HG03025 (cell line): ENCODE measurements around the gene HNF1A.
"Not testable (repeated sequence)": the region's sequence is repeated elsewhere in the genome, so short reads cannot be mapped to it uniquely, and the experiment has no call there.

Experiments used
- ATAC-seq: cut with Tn5 transposase; IDR thresholded peaks from one replicate; pipeline ENCODE4 v1.9.1; 2021; ENCODE audit warnings: mild to moderate bottlenecking, moderate library complexity; ENCODE audit not compliant: unreplicated experiment, low FRiP score

Gene HNF1A

GRCh38 chr12:120978296-120979219, at the start of gene HNF1A:
TSS of gene HNF1A (plus strand) at chr12:120978543. CDS start at chr12:120978769, 226 bp downstream.
- ATAC-seq = no peak

- no peak for ATAC-seq
Observed at GRCh38 chr12:120928864-120929652, 49.3 kb upstream of the HNF1A start.

- ATAC-seq = no peak
Observed at GRCh38 chr12:120930032-120930431, 48.3 kb upstream of the HNF1A start.

- no peak for ATAC-seq
Observed at GRCh38 chr12:120932058-120932457, 46.3 kb upstream of the HNF1A start.

GRCh38 chr12:120932956-120933526, 45.3 kb upstream of the HNF1A start:
- ATAC-seq = no peak

- ATAC-seq = no peak
Observed at GRCh38 chr12:120933786-120934185, 44.6 kb upstream of the HNF1A start.

GRCh38 chr12:120936197-120936596, 42.1 kb upstream of the HNF1A start:
- no peak for ATAC-seq

- ATAC-seq = no peak
Observed at GRCh38 chr12:120938496-120938895, 39.8 kb upstream of the HNF1A start.

GRCh38 chr12:120939523-120939922, 38.8 kb upstream of the HNF1A start:
- ATAC-seq = no peak

- no peak for ATAC-seq
Observed at GRCh38 chr12:120940006-120940405, 38.3 kb upstream of the HNF1A start.

- ATAC-seq = no peak
Observed at GRCh38 chr12:120940799-120941198, 37.5 kb upstream of the HNF1A start.

- no peak for ATAC-seq
Observed at GRCh38 chr12:120941412-120941811, 36.9 kb upstream of the HNF1A start.

GRCh38 chr12:120941846-120942405, 36.4 kb upstream of the HNF1A start:
- no peak for ATAC-seq

GRCh38 chr12:120943482-120943881, 34.9 kb upstream of the HNF1A start:
- no peak for ATAC-seq

GRCh38 chr12:120944645-120945217, 33.6 kb upstream of the HNF1A start:
- ATAC-seq = no peak

GRCh38 chr12:120945516-120945915, 32.8 kb upstream of the HNF1A start:
- ATAC-seq = not testable (repeated sequence)

- ATAC-seq = not testable (repeated sequence)
Observed at GRCh38 chr12:120950260-120950799, 28.0 kb upstream of the HNF1A start.

- ATAC-seq = no peak
Observed at GRCh38 chr12:120950807-120951206, 27.5 kb upstream of the HNF1A start.

- no peak for ATAC-seq
Observed at GRCh38 chr12:120955232-120955631, 23.1 kb upstream of the HNF1A start.
